Skeletal muscle satellite cell (primary cell): ENCODE data around the gene MARCHF5. TPM values are rescaled to one million over a fixed set of nuclear protein-coding genes. Genes with fewer than 3 reads are reported as not detected.

Experiments
- H3K27me3 ChIP-seq: 2 replicates; pipeline ENCODE4 v1.7.0; 2013; ENCODE audit warnings: low read length; ENCODE audit not compliant: control insufficient read depth, insufficient read depth
- H3K36me3 ChIP-seq: 2 replicates; pipeline ENCODE4 v1.7.0; 2013; ENCODE audit warnings: mild to moderate bottlenecking, control low read depth, low read length; ENCODE audit not compliant: insufficient read depth
- H3K4me1 ChIP-seq: 2 replicates; pipeline ENCODE4 v1.7.0; 2013; ENCODE audit warnings: low read length; ENCODE audit not compliant: control insufficient read depth, insufficient read depth
- H3K4me2 ChIP-seq: 2 replicates; pipeline ENCODE4 v1.7.0; 2013; ENCODE audit warnings: mild to moderate bottlenecking, low read length
- H3K4me3 ChIP-seq: 2 replicates; pipeline ENCODE4 v1.7.0; 2013; ENCODE audit warnings: low read length
- H3K9ac ChIP-seq: 2 replicates; pipeline ENCODE4 v1.7.0; 2013; ENCODE audit warnings: mild to moderate bottlenecking, low read depth, low read length, moderate library complexity
- H3K9me3 ChIP-seq: replicated peaks from 2 replicates; pipeline ENCODE4 v1.7.0; 2013; ENCODE audit warnings: mild to moderate bottlenecking, control low read depth, low read length
- total RNA-seq: library from RNA; depleted of rRNA; stranded (reverse); fragments of >200 nt; gene quantifications from 2 replicates; pipeline ENCODE4 v1.2.3, GENCODE V29; 2012; rRNA removed

Gene MARCHF5, protein sequence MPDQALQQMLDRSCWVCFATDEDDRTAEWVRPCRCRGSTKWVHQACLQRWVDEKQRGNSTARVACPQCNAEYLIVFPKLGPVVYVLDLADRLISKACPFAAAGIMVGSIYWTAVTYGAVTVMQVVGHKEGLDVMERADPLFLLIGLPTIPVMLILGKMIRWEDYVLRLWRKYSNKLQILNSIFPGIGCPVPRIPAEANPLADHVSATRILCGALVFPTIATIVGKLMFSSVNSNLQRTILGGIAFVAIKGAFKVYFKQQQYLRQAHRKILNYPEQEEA
- 12.5 and 18.0 TPM in 2 replicates for total RNA-seq

DNA sequence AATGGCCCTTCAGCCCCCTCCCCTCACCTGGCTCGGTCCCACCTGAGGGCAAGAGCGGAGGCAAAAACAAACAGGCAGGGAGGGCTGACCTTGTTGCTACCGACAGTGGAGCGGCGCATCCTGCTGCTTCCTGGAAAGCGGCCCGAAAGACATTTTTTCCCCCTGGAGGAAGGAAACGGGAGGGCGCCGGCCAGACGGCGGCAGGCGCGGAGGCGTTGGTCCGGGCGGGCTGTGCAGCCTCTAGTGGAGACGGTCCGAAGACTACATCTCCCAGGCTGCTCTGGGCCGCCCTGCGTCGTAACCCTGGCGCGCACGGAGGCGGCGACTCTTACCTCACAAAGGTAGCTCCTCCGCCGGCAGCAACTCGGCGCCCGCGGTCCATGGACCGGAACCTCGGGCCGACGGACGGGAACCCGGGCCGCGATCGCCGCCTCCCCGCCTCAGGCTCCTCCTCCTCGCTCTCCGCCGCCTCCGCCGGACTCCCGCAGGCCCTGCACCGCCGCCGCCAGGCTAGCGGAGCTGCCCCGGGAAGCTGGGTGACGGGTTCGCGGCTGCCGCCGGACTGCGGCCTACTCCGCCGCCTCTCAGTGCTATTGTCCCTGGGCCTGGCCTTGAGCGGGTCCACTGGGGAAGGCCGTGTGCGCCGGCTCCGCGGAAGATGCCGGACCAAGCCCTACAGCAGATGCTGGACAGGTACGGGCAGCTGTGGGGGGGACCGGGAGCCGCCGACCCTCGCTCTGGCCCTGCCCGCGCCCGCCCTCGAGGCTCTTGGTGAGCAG, at the start of gene MARCHF5, which contains the start of gene CPEB3:
MARCHF5 (plus strand) TSS at position 331 of the 779 bp plus-strand sequence; CDS start at position 659, 328 bp downstream.
CPEB3 (minus strand) TSS at position 242 of the 779 bp plus-strand sequence. CDS start 50,728 bp downstream, outside the sequence.
- H3K9ac ChIP-seq = peak within 1 kb of the TSS; percentile 99

DNA sequence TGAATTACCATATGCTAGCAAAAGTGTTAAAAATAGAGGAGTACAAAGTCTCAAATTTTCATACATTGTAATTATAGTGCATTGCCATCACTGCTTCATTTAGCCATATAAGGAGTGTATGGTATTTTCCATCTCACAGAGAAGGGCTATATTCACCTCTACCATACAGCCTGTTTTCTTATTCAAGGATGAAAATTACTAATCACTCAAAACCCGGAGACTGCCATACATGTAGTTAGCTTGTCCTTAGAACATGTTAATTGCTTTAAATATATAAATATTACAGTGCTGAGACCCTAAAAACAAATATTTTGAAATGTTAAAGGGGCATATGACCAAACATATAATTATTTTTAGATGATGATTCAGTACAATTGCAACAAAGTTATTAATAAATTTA, 49.5 kb upstream of the MARCHF5 start:
- no peaks in the 10 kb centered on the region for H3K36me3 ChIP-seq
- H3K4me1 ChIP-seq = peaks cover 20% of the 10 kb centered on the region
- H3K4me3 ChIP-seq = peak overlapping the region; percentile 71
- peak overlapping the region; percentile 45 for H3K9ac ChIP-seq
- peak overlapping the region; percentile 93 for H3K4me2 ChIP-seq
- no peaks in the 10 kb centered on the region for H3K27me3 ChIP-seq
- H3K9me3 ChIP-seq = no peaks in the 10 kb centered on the region

More for the DNA sequence above, at the start of gene MARCHF5, which contains the start of gene CPEB3:
- Histone ChIP-seq H3K36me3 (peaks cover 9% of the 10 kb centered on the region), H3K4me2 (peak within 1 kb of the TSS; percentile 91), H3K27me3 (no peaks in the 10 kb centered on the region), H3K4me1 (peaks cover 6% of the 10 kb centered on the region), H3K9me3 (no peaks in the 10 kb centered on the region), H3K4me3 (peak within 1 kb of the TSS; percentile 89)

DNA sequence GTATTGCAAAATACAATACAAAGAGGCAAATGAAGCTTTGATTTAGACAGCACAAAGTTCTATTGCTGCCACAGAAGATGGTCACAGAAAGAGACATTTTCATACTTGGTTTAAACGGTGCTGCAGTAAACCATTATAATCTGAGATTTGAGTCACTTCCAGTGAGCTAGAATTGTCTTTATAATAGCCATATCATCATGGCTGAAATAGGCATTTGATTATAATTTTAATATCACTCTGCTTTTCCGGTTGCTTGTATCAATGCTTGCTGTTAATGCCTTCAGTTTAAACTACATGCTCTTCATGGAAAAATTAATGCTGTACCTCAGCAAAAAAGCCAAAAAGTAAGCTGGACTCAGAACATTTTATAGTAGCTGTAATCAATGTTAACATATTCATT, 48.6 kb upstream of the MARCHF5 start:
- Histone ChIP-seq H3K9me3 (no peaks in the 10 kb centered on the region), H3K4me1 (peaks cover 20% of the 10 kb centered on the region), H3K36me3 (no peaks in the 10 kb centered on the region), H3K4me3 (no peak overlapping the region), H3K27me3 (no peaks in the 10 kb centered on the region), H3K4me2 (no peak overlapping the region), H3K9ac (no peak overlapping the region)

DNA sequence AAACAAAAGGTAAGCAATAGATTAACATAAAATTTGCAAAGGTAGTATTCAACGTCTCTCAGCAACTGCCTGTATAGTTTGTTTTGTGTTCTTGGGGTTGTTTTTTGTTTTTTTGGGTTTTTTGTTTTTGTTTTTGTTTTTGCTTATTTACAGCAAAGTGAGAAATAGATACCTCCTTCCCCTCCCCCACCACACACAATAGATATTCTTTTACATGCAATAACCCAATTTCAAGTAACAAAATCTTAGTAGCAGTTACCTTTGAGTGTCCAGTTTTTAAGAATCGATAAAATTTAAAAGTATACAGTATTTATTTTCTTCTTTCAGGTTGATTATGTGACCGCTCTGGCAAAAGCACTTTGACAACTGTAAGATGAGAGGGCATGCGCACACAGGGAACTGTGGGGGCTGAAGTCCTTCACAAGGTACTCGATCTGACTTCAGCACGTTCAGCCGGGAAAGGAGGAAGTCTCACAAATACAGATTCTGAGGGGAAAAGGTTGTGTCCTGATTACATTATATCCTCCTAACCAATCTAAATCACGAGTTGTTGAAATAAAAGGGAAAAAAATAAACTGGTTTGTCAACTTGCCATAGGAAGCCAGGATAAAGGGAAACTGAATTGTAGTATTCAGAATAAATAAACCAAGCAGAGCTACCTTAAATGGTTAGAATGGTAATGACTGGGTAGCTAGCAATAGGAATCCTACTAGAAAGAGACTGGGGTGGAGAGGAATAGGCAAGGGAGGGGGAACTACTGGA, 47.9 kb upstream of the MARCHF5 start:
- Histone ChIP-seq H3K36me3 (no peaks in the 10 kb centered on the region), H3K27me3 (no peaks in the 10 kb centered on the region), H3K9ac (peak overlapping the region; percentile 58), H3K4me3 (peak overlapping the region; percentile 67), H3K9me3 (no peaks in the 10 kb centered on the region), H3K4me1 (peaks cover 20% of the 10 kb centered on the region), H3K4me2 (peak overlapping the region; percentile 81)

DNA sequence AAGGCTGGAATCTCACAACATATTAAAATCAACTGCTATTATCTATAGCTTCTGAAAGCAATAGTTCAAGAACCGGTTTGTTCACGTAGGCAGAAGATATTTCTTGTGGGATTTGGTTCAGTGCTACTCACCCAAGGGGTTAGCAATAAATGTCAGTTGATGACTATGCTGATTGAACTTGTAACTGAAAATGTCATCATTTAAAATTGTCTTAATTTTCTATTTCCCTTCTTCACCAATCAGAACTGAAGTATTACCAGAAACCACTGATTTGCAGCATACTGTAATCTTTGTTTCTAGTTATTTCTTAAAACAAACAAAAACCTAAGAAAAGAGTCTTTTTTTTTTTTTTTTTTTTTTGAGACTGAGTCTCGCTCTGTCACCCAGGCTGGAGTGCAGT, 46.2 kb upstream of the MARCHF5 start:
- H3K9ac ChIP-seq = no peak overlapping the region
- H3K36me3 ChIP-seq = no peaks in the 10 kb centered on the region
- no peak overlapping the region for H3K4me2 ChIP-seq
- H3K4me1 ChIP-seq = peaks cover 6% of the 10 kb centered on the region
- H3K9me3 ChIP-seq = no peaks in the 10 kb centered on the region
- no peak overlapping the region for H3K4me3 ChIP-seq
- no peaks in the 10 kb centered on the region for H3K27me3 ChIP-seq

DNA sequence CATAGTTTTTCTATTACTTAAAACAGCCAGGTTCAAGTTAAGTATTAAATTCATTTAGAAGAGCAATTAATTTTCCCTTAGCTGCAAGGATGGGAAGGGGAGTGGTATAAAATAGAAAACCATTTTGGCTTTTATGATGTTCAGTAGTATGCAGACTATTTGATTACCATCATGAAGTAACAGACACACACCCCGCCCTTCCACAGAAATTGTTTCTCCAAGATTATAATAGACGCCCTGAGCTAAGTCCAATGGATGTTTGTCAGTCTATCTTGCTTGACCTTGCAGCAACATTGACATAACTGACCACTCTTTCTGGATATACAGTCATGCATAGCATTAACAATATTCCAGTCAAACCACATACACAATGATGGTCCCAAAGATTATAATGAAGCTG, 42.4 kb upstream of the MARCHF5 start:
- Histone ChIP-seq H3K36me3 (no peaks in the 10 kb centered on the region), H3K27me3 (no peaks in the 10 kb centered on the region), H3K9me3 (no peaks in the 10 kb centered on the region), H3K4me1 (no peaks in the 10 kb centered on the region), H3K4me2 (no peak overlapping the region), H3K9ac (no peak overlapping the region), H3K4me3 (no peak overlapping the region)

DNA sequence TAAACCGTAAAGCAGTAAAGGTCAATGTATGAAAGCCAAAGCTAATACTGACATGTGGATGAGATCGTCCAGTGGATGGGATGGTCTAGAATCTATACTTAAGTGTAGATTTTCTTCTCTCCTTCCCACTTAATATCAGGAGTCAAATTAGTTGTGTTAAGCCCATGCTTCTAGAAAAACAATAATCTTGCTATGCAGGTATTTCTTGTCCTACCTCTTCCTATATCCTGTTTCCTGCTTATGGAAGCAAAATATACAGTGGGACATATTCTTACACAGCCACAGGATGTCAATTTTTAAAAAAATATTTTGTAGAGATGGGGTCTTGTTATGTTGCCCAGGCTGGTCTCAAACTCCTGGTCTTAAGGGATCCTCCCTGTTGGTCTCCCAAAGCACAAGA, 27.6 kb upstream of the MARCHF5 start:
- H3K27me3 ChIP-seq = no peaks in the 10 kb centered on the region
- no peak overlapping the region for H3K4me2 ChIP-seq
- no peaks in the 10 kb centered on the region for H3K36me3 ChIP-seq
- H3K4me1 ChIP-seq = no peaks in the 10 kb centered on the region
- no peak overlapping the region for H3K9ac ChIP-seq
- H3K4me3 ChIP-seq = no peak overlapping the region
- no peaks in the 10 kb centered on the region for H3K9me3 ChIP-seq

DNA sequence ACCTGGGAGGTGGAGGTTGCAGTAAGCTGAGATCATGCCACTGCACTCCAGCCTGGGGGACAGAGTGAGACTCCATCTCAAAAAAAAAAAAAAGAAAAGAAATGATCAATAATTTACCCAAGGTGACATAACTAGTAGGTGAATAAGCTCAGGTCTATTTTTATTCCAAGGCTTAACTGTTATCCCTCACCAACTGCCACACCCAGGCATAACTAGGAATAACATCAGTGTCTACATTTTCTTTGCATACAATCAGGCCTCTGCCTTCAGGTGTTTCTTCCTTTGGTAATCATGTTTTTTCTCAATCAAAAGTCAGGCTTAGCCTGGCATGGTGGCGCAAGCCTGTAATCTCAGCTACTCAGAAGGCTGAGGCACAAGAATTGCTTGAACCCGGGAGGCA, 26.7 kb upstream of the MARCHF5 start:
- no peaks in the 10 kb centered on the region for H3K36me3 ChIP-seq
- no peaks in the 10 kb centered on the region for H3K27me3 ChIP-seq
- no peak overlapping the region for H3K4me3 ChIP-seq
- no peaks in the 10 kb centered on the region for H3K9me3 ChIP-seq
- no peak overlapping the region for H3K9ac ChIP-seq
- no peak overlapping the region for H3K4me2 ChIP-seq
- no peaks in the 10 kb centered on the region for H3K4me1 ChIP-seq

DNA sequence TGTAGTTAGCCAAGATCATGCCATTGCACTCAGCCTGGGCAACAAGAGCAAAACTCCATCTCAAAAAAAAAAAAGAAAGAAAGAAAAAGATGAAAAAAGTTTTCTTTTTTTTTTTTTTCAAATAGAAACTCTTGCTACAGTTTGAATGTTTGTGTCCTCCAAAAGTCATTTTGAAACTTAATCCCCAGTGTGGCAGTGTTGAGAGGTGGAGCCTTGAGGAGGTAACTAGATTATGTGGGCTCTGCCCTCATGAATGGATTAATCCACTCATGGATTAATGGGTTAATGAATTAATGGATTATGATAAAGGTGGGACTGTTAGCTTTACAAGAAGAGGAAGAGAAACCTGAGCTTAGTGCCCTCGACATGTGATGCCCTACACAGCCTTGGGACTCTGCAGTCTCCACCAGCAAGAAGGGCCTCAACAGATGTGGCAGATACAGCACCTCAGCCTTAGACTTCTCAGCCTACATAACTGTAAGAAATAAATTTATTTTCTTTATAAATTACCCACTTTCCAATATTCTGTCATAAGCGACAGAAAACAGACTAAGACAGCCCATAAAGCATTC, 25.2 kb upstream of the MARCHF5 start:
- no peak overlapping the region for H3K9ac ChIP-seq
- H3K4me2 ChIP-seq = no peak overlapping the region
- H3K27me3 ChIP-seq = no peaks in the 10 kb centered on the region
- no peak overlapping the region for H3K4me3 ChIP-seq
- H3K36me3 ChIP-seq = no peaks in the 10 kb centered on the region
- no peaks in the 10 kb centered on the region for H3K4me1 ChIP-seq
- no peaks in the 10 kb centered on the region for H3K9me3 ChIP-seq

DNA sequence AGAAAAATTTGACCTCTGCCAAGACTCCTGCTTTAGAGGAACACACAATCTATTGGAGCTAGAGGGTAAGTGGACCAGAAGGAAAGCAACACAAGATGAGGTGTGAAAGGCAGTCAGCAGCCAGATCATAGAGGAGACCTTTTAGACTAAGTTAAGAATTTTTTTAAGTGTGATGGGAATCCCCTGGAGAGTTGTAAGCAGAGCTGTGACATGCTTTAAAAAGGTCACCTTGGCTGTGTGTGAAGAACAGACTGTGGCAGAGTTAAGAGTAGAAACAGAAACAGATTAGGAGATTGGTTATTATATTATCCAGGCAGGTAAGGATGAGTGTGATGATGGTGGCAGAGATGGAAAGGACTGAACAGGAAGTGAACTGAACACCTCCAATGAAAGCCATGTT, 23.6 kb upstream of the MARCHF5 start:
- Histone ChIP-seq H3K9ac (no peak overlapping the region), H3K4me2 (no peak overlapping the region), H3K4me1 (no peaks in the 10 kb centered on the region), H3K9me3 (no peaks in the 10 kb centered on the region), H3K36me3 (no peaks in the 10 kb centered on the region), H3K4me3 (no peak overlapping the region), H3K27me3 (no peaks in the 10 kb centered on the region)

DNA sequence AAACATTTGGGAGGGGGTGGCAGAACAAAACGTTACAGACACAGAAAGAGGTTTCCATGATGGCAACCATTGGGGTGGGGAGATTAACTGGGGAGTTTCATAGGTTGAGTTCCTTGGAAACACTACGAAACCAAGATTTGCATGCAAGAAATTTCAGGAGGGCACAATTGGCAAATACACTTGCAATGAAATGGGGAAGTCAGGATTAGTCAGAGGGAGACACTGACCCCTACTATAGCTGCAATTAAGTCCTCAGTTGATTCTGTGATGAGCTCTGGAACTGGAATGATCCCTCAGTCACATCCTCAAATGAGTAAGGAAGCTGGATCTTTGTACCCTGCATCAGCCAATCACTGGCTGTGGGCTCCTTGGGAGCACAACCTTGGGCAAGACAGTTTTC, 22.2 kb upstream of the MARCHF5 start:
- Histone ChIP-seq H3K4me3 (no peak overlapping the region), H3K9me3 (no peaks in the 10 kb centered on the region), H3K27me3 (no peaks in the 10 kb centered on the region)

More for the DNA sequence above, 22.2 kb upstream of the MARCHF5 start:
- Histone ChIP-seq H3K4me1 (no peaks in the 10 kb centered on the region), H3K9ac (no peak overlapping the region), H3K36me3 (no peaks in the 10 kb centered on the region), H3K4me2 (no peak overlapping the region)
